Myocyte (in vitro differentiated cells): ENCODE measurements around the gene UGP2. TPM values are rescaled to one million over a fixed set of nuclear protein-coding genes. Genes with fewer than 3 reads are reported as not detected.
"Not testable (repeated sequence)": the region's sequence is repeated elsewhere in the genome, so short reads cannot be mapped to it uniquely, and the experiment has no call there.

Source experiments
- DNase-seq: peaks from one replicate; pipeline ENCODE4 v3.0.0-alpha.2; 2012; ENCODE audit warnings: low read depth
- polyA plus RNA-seq: library from polyadenylated mRNA; unstranded; fragments of >200 nt; gene quantifications from one replicate; pipeline ENCODE4 v1.2.1, GENCODE V29; 2012; ENCODE audit warnings: missing spikeins
- total RNA-seq: library from RNA; depleted of rRNA; stranded (reverse); fragments of >200 nt; gene quantifications from 2 replicates; pipeline ENCODE4 v1.2.3, GENCODE V29; 2014

The UGP2 gene
- total RNA-seq, result 92.4 and 200 TPM in 2 replicates
- 134 TPM for polyA plus RNA-seq

- peak; percentile 86 for DNase-seq
Measured at GRCh38 chr2:63841254-63842022, at the start of gene UGP2. UGP2 (plus strand) TSS chr2:63841896; CDS start chr2:63842186, 290 bp downstream.

- DNase-seq, result peak; percentile 59
Measured at GRCh38 chr2:63792530-63792929, 49.2 kb upstream of the UGP2 start.

DNA sequence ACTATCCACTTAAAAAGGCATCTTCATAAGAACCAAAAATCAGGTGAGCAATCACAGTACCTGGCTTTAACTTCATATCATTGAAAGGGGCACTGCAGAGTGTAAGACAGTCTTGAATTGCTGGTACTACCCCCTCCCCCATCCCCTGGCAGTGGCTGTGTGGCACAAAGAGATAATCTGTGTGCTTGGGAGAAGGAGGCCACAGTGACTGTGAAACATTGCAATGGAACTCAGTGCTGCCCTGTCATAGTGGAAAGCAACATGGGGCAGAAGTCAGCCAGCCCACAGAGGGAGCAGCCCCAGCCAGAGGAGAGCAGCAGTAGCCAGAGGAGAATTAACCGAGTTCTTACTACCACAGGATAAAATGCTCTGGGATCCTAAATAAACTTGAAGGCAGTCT lies 45.3 kb upstream of the UGP2 start:
- DNase-seq, result peak; percentile 31

GRCh38 chr2:63796796-63797195 lies 44.9 kb upstream of the UGP2 start:
- no peak for DNase-seq

GRCh38 chr2:63801455-63801854 lies 40.2 kb upstream of the UGP2 start:
- DNase-seq, result no peak

- DNase-seq, result no peak
Measured at GRCh38 chr2:63805412-63805811, 36.3 kb upstream of the UGP2 start.

GRCh38 chr2:63808036-63808435 lies 33.7 kb upstream of the UGP2 start:
- DNase-seq, result not testable (repeated sequence)

DNA sequence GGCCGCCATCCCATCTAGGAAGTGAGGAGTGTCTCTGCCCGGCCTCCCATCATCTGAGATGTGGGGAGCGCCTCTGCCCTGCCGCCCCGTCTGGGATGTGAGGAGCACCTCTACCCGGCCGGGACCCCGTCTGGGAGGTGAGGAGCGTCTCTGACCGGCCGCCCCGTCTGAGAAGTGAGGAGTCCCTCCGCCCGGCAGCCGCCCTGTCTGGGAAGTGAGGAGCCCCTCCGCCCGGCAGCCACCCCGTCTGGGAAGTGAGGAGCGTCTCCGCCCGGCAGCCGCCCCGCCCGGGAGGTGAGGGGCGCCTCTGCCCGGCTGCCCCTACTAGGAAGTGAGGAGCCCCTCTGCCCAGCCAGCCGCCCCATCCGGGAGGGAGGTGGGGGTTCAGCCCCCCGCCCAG lies 32.8 kb upstream of the UGP2 start:
- DNase-seq, result not testable (repeated sequence)

GRCh38 chr2:63811063-63811462 lies 30.6 kb upstream of the UGP2 start:
- no peak for DNase-seq

- not testable (repeated sequence) for DNase-seq
Measured at GRCh38 chr2:63811870-63812269, 29.8 kb upstream of the UGP2 start.

GRCh38 chr2:63814114-63814513 lies 27.6 kb upstream of the UGP2 start:
- no peak for DNase-seq

DNA sequence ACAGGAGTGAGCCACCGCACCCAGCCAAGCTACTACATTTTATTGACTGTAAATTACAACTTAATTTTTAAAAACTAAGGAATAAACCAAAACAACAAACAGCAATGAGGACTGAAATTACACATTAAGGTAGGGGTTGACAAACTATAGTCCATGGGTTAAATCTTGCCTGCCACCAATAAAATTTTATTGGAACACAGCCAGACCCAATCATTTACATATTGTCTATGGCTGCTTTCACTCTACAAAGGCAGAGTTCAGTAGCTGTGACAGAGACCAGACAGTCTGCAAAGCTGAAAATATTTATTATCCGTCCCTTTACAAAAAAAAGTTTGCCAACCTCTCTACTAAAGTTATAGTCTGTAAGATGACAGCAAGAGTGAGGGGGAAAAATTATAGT lies 24.3 kb upstream of the UGP2 start:
- DNase-seq, result no peak

- DNase-seq, result no peak
Measured at GRCh38 chr2:63818271-63818670, 23.4 kb upstream of the UGP2 start.

GRCh38 chr2:63819256-63819655 lies 22.4 kb upstream of the UGP2 start:
- no peak for DNase-seq

DNA sequence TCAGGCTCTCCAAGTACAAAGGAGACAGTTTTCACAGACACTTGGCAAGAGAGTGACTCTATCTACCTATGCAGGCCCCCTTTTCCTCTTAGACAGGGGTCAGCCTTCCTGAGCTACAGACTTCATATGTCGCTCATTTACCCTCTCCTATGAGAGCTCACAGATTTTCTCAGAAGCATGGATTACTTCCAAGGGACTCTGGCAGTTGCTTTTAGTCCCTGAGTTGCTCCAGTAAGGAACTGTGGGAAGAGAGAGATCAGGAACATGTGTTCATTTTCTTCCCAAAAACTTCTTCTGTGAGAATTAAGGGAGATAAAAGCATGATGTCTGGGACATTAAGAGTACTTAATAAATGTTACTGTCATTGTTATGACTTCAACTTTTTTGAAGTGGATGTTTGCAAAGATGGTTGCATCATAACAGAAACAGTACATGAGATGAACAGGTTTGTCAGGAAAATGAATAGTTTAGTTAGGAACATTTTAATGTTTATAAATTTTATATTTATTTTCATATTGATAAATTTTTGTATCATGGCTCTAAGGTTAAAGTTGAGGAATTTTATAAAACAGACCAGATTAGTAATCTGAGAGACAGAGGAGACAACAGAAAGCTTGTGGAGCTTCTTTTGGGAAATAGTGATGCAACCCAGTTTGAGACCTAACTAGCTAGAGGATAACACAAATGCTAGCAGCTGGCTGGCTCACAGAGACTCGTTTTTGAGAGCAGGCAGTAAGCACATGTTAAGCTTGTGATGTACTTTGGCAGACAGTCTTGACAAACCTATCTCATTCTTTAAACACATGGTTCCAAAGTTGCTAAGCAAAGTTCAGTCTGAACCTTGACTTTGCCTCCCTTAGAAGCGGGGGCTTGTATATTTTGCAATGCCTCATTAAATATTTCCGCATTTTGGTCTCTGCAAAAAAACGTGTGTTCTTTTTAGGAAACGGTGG lies 21.7 kb upstream of the UGP2 start:
- DNase-seq, result peak; percentile 50

- DNase-seq, result no peak
Measured at GRCh38 chr2:63820969-63821368, 20.7 kb upstream of the UGP2 start.

- DNase-seq, result no peak
Measured at GRCh38 chr2:63821396-63821795, 20.3 kb upstream of the UGP2 start.

DNA sequence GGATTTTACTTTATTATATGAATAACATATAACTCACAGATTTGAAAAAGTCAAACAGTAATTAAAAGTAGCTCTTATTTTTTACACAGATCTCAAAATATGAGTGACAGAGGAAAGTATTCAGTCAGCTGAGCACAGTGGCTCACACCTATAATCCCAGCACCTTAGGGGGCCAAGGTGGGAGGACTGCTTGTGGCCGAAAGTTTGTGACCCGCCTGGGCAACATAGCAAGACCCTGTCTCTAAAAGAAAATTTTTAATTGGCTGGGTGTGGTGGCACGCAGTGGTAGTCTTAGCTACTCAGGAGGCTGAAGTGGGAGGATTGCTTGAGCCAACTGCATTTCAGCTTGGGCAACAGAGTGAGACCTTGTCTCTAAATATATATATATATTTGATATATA lies 19.2 kb upstream of the UGP2 start:
- DNase-seq, result no peak

GRCh38 chr2:63827749-63828148 lies 13.9 kb upstream of the UGP2 start:
- peak; percentile 83 for DNase-seq

DNA sequence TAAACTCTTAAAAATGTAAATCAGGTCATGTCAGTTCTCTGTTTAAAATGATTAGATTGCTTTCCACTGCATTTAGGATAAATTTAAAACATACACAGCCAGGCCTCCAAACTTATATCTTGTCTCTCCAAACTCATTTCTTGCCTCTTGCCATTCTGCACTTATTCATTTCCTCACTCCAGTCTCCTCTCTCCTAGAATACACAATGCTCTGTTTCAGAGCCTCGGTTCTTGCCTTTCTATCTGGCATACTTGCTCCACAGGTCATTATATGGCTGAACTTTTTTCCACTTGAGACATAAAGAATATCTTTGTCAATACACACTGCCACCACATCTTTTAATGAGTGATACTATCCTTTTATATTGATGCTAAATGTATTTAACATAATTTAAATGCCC lies 10.5 kb upstream of the UGP2 start:
- DNase-seq, result no peak

DNA sequence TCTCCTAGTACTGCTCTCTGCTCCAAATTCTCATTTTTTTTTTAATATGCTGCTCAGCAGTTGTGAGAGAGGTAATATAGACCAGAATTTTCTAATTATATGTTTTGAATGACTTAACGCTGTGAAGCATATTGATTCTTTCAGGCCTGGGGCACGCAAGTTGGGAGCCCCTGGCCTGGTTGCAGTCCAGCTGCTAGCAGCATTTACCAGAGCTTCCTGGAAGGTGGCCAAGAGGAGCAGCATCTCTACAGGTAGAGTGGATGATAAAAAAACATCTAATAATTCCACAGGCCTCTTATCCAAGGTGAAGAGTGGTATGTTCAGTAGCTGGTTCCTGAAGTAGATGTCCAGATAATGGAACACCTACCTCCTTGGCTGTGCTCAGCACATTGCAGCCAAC lies 7.3 kb upstream of the UGP2 start:
- no peak for DNase-seq

DNA sequence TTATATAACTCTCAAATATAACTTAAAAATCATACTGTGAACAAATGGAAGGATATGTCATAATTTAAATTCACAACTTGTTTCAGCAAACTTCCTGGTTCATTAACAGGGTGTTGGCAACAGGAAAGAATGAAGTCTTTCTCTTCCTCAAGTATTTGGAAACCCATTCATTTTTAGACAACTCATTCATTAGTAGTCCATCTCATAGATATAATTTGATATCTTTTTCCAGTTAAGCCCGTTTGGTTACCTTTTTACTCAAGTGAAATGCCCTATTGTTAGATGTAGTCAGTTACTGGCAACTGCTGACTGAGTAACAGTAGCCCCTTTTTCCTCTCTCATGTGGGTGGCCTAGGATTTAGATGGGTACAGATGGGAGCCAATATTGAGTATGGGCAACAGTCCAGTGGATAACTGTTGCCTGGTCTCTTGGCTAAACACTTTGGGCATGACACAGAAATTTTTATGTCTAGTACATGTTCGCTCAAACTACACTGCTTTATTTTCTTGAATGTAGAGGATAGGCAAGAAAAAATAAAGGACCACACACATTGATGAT lies 4.6 kb upstream of the UGP2 start:
- no peak for DNase-seq
